HG03060 (cell line): ENCODE measurements around the gene POU2F2.

Experiments used
- ATAC-seq: cut with Tn5 transposase; IDR thresholded peaks from one replicate; pipeline ENCODE4 v1.9.1; 2021; ENCODE audit warnings: low read depth, moderate number of reproducible peaks; ENCODE audit not compliant: unreplicated experiment

Gene POU2F2

GRCh38 chr19:42132030-42132628 is at the start of gene POU2F2:
POU2F2 (minus strand) TSS chr19:42132446; CDS start chr19:42132411, 35 bp downstream.
- ATAC-seq = no peak

- ATAC-seq = no peak
These were observed 46.8 kb upstream of the POU2F2 start for GRCh38 chr19:42178791-42179674.

- ATAC-seq = no peak
These were observed 45.4 kb upstream of the POU2F2 start for GRCh38 chr19:42177686-42178019.

GRCh38 chr19:42176990-42177685 is 44.9 kb upstream of the POU2F2 start:
- no peak for ATAC-seq

- ATAC-seq = no peak
These were observed 44.4 kb upstream of the POU2F2 start for GRCh38 chr19:42176649-42176989.

GRCh38 chr19:42175952-42176648 is 43.9 kb upstream of the POU2F2 start:
- ATAC-seq = no peak

GRCh38 chr19:42174958-42175734 is 42.9 kb upstream of the POU2F2 start:
- ATAC-seq = no peak

GRCh38 chr19:42174188-42174587 is 41.9 kb upstream of the POU2F2 start:
- no peak for ATAC-seq

- no peak for ATAC-seq
These were observed 41.4 kb upstream of the POU2F2 start for GRCh38 chr19:42173695-42174094.

- ATAC-seq = no peak
These were observed 40.0 kb upstream of the POU2F2 start for GRCh38 chr19:42172261-42172660.

- ATAC-seq = no peak
These were observed 38.5 kb upstream of the POU2F2 start for GRCh38 chr19:42170715-42171114.

GRCh38 chr19:42169486-42170413 is 37.5 kb upstream of the POU2F2 start:
- no peak for ATAC-seq

GRCh38 chr19:42168206-42168605 is 36.0 kb upstream of the POU2F2 start:
- ATAC-seq = no peak

GRCh38 chr19:42166316-42166715 is 34.1 kb upstream of the POU2F2 start:
- ATAC-seq = no peak

GRCh38 chr19:42165146-42165545 is 32.9 kb upstream of the POU2F2 start:
- no peak for ATAC-seq

- ATAC-seq = no peak
These were observed 29.5 kb upstream of the POU2F2 start for GRCh38 chr19:42161616-42162263.

- no peak for ATAC-seq
These were observed 27.7 kb upstream of the POU2F2 start for GRCh38 chr19:42159942-42160341.

- ATAC-seq = no peak
These were observed 26.7 kb upstream of the POU2F2 start for GRCh38 chr19:42158926-42159325.

- ATAC-seq = no peak
These were observed 24.3 kb upstream of the POU2F2 start for GRCh38 chr19:42156571-42156970.
